Left forelimb (tissue), 1 donor: ENCODE measurements around the gene ENDOD1.

Experiments used
- DNase-seq: peaks from one replicate; pipeline ENCODE4 v3.0.0-alpha.2; 2018; ENCODE audit warnings: low spot score

The ENDOD1 gene

DNA sequence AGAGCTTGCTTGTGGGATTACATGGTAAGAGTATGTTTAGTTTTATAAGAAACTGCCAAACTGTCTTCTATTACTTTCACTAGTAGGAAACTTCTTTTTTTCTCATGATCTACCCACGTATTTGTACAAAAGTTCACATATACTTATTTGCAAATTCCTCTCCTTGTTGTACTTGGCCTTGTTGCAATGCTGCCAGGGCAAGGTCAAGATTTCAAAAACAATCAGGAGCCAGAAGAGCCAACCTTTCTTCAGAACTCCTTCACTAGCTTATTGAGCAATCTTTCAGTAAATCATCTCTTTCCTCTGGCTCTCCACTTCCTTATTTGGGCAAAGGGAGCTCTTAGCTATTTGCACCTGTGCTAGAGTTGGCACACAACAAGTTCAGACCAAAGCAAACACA is 13.2 kb upstream of the ENDOD1 start:
- DNase-seq: no peak

- no peak for DNase-seq
Measured at GRCh38 chr11:95076981-95077380, 12.7 kb upstream of the ENDOD1 start.

DNA sequence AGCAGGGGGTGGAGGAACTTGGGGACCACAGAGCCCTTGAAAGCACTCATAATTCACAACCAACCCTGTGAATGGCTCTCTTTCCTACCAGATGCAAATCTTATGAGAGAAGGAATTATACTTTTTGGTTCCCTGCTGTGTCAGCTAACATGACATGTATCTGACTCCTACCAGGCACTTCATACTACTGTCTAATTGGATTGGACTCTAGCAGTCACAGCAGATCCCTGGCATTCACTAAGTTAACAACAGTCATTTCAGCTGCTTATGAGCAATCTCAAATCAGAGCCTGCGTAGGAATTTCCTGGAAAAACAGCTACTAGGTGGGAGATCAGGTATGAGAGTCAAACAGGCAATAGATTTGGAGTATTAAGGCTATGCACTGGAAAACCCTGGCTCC is 11.1 kb upstream of the ENDOD1 start:
- no peak for DNase-seq

GRCh38 chr11:95081010-95081409 is 8.6 kb upstream of the ENDOD1 start:
- no peak for DNase-seq

DNA sequence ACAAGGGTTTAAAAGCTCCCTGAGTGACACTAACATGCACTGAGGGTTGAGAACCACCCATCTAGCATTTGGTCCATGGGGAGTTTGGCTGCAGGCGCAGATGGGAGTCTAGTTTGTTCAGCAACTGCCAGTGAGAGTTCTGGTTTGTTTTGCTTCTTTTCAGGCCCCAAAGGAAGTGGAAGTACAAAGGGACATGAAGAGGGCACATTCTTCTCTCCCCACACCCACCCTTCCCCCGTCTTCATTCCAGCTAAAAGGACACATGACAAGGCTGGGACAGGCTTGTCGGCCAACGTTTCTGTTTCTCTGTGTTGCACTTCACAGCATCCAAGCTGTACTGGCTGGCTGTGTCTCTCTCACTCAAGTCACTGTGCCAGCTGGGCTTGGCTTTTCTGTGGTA is 8.2 kb upstream of the ENDOD1 start:
- no peak for DNase-seq

DNA sequence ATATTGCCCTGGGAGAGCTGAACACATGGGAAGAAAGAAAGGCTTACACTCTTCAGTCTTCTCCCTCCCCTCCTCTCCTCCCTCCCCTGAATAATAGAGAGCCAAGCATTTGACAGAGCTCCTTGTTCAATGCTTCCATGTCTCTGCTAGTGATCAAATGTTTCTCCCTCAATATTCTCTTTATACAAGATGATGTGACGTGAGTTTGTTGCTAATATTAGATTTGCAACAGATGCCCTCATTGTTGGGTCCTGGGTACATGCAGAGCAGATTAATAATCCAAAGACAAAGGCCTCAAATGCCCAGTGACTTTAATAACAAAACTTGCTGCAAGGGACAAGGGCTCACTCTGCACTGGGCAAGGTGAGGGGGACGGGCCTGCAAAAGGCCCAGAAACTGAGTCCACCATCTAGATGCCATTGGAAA is 7.1 kb upstream of the ENDOD1 start:
- DNase-seq: no peak

DNA sequence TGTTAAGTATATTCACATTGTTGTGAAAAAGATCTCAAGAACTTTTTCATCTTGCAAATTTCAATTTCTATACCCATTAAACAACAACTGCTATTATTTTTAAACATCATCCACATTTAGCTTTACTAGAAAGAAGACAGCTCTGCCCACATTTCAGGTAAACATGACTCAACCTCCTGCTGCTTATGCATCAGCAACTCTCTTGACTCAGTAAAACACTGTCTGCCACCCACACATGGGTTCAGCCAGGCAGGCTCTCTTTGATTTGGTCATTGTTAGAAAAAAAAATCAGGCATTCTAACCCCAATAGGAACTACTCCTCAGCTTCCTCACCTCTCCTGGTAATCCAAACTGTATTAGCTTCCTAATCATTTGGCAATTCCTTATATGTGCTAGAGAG is 5.1 kb upstream of the ENDOD1 start:
- no peak for DNase-seq

GRCh38 chr11:95085117-95085816 is 4.4 kb upstream of the ENDOD1 start:
- DNase-seq: no peak

DNA sequence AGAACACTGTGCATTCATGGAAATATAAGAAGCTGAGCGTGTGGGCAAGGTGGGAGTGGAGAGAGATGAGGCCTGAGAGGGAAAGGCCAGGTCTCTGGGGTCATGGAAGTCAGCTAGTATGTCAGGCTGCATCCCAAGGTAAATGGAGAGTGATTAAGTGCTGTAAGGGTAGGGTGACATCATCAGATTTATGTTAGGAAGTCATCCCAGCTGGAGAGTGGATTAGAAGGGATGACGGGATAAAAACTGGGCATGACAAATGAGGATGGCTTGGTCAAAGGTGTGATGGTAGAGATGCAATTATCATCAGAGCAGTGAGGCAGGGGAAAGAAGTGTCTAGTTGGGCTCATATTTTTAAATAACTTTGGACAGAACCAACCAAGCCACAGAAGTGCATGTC is 3.5 kb upstream of the ENDOD1 start:
- no peak for DNase-seq

GRCh38 chr11:95086836-95087570 is 2.6 kb upstream of the ENDOD1 start:
- DNase-seq: no peak

DNA sequence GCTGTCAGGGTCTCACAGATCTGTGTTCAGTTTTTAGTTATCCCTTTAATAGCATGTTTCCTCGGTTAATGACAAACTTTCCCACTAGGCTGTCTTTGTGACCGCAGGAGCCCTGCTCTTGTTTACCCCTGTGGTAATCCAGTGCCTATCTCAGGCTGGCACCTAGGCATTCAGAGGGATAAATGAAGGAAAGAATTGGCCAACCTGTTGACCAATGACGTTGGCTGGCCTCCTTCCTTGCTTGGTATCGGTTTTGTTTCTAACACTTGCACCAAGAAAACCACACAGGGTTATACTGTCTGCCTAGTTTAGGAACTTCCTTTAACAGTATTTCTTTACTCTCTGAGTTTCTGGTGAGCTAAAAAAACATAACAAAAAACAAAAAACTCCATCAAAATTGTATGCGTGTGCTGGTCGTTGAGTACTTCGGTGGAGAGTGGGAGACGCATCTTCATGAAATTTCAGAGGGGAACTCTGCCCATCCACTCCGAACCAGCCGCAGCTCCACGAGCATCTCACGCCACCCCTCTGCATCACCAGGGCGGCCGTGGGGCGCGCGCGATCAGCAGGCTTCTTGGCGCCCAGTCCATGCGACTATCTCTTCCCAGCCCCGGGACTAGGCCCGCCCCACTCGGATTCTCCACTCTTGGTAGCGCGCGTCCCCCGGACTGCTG is 563 bp upstream of the ENDOD1 start:
- DNase-seq: no peak

DNA sequence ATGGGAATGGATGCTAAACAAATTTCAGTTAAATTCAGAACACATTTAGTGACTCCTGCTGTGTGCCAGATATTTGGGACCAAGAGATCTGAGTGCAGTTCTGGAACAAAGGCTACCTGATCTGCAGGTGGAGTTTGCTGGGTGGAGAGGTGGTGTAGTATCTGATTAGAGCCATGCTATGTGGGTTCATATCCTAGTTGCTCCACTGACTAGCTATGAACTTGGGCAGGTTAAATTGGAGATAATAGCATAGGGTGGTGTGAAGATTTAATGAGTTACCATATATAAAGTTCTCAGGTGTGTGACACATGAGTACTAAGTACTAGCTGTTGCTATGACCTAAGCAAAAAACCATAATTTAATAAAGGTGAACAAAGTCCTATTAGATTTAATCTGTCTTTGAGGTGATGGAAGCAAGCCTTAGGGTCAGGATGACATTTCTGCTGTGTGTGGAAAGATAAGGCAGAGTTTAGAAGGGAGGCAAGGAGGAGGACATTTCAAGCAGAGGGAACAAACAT is 2.1 kb downstream of the ENDOD1 start:
- no peak for DNase-seq

DNA sequence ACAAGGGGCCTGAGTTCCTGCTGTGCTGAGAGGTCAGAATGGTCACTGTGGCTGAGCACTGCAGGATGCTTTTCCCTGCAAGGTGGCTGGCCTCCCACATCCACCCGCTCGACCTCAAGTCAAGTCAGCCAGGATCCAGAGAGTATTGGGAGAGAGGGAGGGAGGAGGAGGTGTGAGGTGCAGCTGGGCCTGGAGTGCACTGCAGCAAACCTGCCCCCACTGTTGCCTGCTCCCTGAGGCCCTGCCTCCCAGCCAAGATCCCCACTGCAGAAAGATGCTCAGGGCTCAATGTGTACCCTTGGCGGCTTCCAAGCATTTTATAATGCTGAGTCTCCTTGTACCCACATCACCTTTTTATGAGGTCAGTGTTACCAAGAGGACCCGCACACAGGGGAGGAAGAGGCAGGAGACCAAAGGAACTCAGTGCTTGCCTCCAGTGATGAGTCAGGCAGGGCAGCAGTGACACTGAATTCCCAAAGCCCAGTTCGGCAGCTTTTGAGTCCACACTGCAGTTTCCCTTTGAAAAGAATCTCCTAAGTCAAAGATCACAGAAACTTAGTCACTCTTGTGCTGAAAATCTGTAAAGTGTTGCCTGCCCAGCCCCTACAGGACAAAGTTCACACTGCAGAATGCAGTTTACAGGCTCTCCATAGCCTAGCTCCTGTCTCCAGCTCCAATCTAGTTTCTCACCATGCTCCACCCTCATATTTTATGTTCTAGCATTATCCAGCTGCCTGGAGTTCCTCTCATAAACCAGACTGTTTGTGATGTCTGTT is 3.1 kb downstream of the ENDOD1 start:
- no peak for DNase-seq

- DNase-seq: no peak
Measured at GRCh38 chr11:95093548-95093947, 3.9 kb downstream of the ENDOD1 start.

DNA sequence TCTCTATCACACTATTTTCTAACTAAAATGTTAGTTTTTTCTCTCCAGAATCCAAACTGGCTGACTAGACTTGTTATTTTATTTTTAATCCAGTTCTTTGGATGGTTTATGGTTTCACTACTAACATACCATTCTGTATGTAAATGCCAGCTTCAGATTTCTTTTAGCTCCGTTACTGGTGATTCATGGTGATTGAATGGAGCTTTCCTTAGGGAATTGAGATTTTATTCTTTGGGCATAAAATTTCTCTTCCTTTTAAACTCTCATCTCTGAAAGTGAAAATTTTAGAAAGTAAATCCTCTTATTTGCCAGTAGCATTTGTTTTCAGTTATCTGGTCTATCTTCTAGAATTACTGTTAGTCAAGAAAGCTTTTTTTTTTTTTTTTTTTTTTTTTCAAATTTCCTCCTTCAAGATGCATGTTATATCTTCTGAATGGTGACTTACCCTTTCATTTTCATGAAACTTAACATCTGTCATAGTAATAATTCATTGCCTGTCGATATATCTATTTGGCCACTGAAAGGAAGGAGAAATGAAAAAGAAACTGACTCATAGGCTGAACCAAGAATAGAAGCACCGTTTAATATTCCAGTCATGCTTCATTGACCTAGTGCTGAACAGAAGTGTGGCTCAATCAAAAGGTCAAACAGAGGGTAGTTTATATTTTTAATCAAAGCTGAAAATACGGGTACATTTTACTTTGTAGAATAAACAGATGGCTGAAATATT is 6.4 kb downstream of the ENDOD1 start:
- DNase-seq: no peak

DNA sequence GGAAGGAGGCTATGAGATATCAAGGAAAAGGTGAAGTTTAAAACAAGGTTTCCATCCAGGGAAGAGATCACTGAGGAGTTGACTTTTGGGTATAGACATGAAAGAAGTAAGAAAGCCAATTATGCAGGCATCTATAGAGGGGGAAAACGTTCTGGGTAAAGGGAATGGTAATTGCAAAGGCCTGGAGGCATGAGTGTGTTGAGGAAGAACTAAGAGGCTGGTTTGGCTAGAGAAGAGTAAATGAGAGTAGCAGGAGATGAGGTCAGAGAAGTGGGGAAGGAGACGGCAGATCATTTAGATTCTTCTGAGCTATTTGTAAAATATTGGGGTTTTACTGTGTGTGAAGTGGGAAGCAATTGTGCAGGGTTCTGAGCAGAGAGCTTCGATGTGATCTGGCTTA is 7.6 kb downstream of the ENDOD1 start:
- DNase-seq: no peak

- no peak for DNase-seq
Measured at GRCh38 chr11:95098826-95099225, 9.2 kb downstream of the ENDOD1 start.

- DNase-seq: no peak
Measured at GRCh38 chr11:95100191-95100648, 10.6 kb downstream of the ENDOD1 start.

DNA sequence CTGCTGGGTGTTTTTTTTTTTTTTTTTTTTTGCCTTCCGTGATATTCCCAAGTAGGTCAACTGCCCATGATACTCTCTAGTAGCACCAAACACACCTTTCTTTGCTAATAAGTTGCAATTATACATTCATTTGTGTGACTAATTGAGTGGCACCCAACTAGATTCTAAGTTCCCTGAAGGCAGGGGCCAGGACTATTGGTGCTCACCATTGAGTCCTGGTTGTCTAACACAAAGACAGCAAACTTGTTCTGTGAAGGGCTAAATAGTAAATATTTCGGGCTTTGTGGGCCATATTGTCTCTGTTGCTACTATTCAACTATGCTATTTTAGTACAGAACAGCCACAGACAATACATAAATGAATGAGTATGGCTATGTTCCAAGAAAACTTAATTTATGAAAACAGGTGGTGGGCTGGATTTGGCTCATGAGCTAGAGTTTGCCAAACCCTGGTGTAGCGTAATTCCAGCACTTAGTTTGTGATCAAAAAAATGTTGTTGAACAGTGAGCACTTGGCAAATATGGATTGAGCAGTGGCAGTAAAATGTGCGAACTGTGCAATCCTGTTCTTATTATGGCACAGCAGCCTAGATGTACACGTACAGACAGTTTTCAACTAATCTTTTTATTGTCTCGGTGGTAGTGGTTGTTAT is 11.3 kb downstream of the ENDOD1 start:
- DNase-seq: no peak

DNA sequence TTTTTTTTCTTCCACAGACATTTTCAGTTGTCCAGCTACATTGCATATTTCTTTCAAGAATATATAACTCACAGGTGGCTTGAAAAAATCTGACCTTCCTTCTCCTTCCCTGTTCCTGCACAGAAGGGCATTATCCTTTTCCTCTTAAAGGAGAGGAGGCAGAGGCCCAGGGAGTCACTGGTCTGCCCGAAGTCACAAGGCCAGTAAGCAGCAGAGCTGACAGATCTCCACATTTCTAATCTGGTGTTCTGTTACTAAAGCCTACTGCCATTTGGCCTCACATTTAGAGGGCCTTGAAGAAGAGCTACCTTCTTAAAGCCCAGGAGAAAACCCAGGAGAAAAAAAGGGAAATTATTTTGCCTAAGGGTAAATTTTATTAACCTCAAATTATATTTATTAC is 12.3 kb downstream of the ENDOD1 start:
- DNase-seq: no peak

DNA sequence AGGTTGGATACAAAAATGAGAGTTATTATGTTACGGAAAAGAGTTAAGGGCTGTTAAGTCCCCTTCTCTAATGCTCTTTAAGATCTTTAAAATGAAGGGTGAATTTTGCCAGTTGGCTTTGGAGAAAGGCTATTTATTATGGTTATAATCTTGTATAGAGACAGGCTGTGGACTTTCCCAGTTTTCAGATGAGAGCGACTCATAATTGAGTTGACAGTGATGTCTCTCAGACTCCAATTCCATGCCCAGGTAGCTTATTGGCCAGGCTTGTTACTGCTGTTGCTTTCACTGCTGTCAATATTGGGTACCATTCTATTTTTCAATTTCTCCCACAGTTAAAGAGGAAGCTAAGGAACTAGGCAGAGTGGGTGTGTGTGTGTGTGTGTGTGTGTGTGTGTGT is 13.1 kb downstream of the ENDOD1 start:
- no peak for DNase-seq
